H9 (cell line): ENCODE data around the gene ALG2. TPM values are rescaled to one million over a fixed set of nuclear protein-coding genes. Genes with fewer than 3 reads are reported as not detected.

ENCODE experiments used
- DNase-seq: peaks from one replicate; pipeline ENCODE4 v3.0.0-alpha.2; 2017
- H2AFZ ChIP-seq: one replicate; pipeline ENCODE4 v1.6.1; 2013; ENCODE audit warnings: mild to moderate bottlenecking, low read length, control low read depth, moderate library complexity
- H2AK5ac ChIP-seq: 2 replicates; pipeline ENCODE4 v1.6.1; 2013; ENCODE audit warnings: low read length, control low read depth, mixed read lengths; ENCODE audit not compliant: insufficient read length
- H2BK120ac ChIP-seq: one replicate; pipeline ENCODE4 v1.6.1; 2013; ENCODE audit warnings: low read depth, mild to moderate bottlenecking, low read length, control low read depth, inconsistent platforms; ENCODE audit not compliant: poor library complexity, severe bottlenecking
- H2BK12ac ChIP-seq: 2 replicates; pipeline ENCODE4 v1.6.1; 2013; ENCODE audit warnings: low read length, control low read depth, mixed read lengths, low read depth; ENCODE audit not compliant: insufficient read length
- H2BK15ac ChIP-seq: 2 replicates; pipeline ENCODE4 v1.6.1; 2013; ENCODE audit warnings: low read depth, low read length, control low read depth
- H2BK20ac ChIP-seq: one replicate; pipeline ENCODE4 v1.6.1; 2013; ENCODE audit warnings: low read depth, mild to moderate bottlenecking, low read length, control low read depth, inconsistent platforms; ENCODE audit not compliant: poor library complexity, severe bottlenecking
- H2BK5ac ChIP-seq: 2 replicates; pipeline ENCODE4 v1.6.1; 2013; ENCODE audit warnings: low read length, control low read depth, mixed read lengths; ENCODE audit not compliant: insufficient read length
- H3K14ac ChIP-seq: 2 replicates; pipeline ENCODE4 v1.6.1; 2013; ENCODE audit warnings: low read length, control low read depth; ENCODE audit not compliant: insufficient read depth
- H3K18ac ChIP-seq: 2 replicates; pipeline ENCODE4 v1.6.1; 2013; ENCODE audit warnings: low read depth, mild to moderate bottlenecking, mixed read lengths, low read length, control low read depth; ENCODE audit not compliant: insufficient read length
- H3K23ac ChIP-seq: 2 replicates; pipeline ENCODE4 v1.6.1; 2013; ENCODE audit warnings: low read length, control low read depth, mixed read lengths, low read depth; ENCODE audit not compliant: insufficient read length
- H3K23me2 ChIP-seq: 2 replicates; pipeline ENCODE4 v1.6.1; 2013; ENCODE audit warnings: low read depth, mild to moderate bottlenecking, mixed read lengths, low read length, control low read depth; ENCODE audit not compliant: insufficient read length, poor library complexity, severe bottlenecking
- H3K27ac ChIP-seq: 2 replicates; pipeline ENCODE4 v1.5.1; 2013; ENCODE audit warnings: low read length, control low read depth, mixed read lengths, low read depth; ENCODE audit not compliant: insufficient read length
- H3K27me3 ChIP-seq: 2 replicates; pipeline ENCODE4 v1.6.1; 2013; ENCODE audit warnings: low read length, control low read depth, inconsistent platforms; ENCODE audit not compliant: insufficient read depth
- H3K4ac ChIP-seq: 2 replicates; pipeline ENCODE4 v1.6.1; 2013; ENCODE audit warnings: low read depth, mild to moderate bottlenecking, control low read depth, inconsistent platforms, low read length, moderate library complexity
- H3K4me1 ChIP-seq: 2 replicates; pipeline ENCODE4 v1.6.1; 2013; ENCODE audit warnings: low read length, control low read depth, inconsistent platforms; ENCODE audit not compliant: insufficient read depth
- H3K4me2 ChIP-seq: 2 replicates; pipeline ENCODE4 v1.6.1; 2013; ENCODE audit warnings: low read length, control low read depth, mixed read lengths; ENCODE audit not compliant: insufficient read length, insufficient read depth
- H3K56ac ChIP-seq: 2 replicates; pipeline ENCODE4 v1.6.1; 2013; ENCODE audit warnings: low read depth, mild to moderate bottlenecking, mixed read lengths, low read length, control low read depth; ENCODE audit not compliant: insufficient read length
- H3K79me1 ChIP-seq: 2 replicates; pipeline ENCODE4 v1.6.1; 2013; ENCODE audit warnings: low read depth, mild to moderate bottlenecking, moderate library complexity, low read length, control low read depth, inconsistent platforms; ENCODE audit not compliant: insufficient read depth, poor library complexity, severe bottlenecking
- H3K79me2 ChIP-seq: 2 replicates; pipeline ENCODE4 v1.6.1; 2013; ENCODE audit warnings: low read length, control low read depth, inconsistent platforms; ENCODE audit not compliant: insufficient read depth
- H3K9ac ChIP-seq: 2 replicates; pipeline ENCODE4 v1.6.1; 2013; ENCODE audit warnings: low read length, control low read depth, mixed read lengths; ENCODE audit not compliant: insufficient read length; ENCODE audit errors: extremely low read depth
- H3K9me3 ChIP-seq: one replicate; pipeline ENCODE4 v1.6.1; 2013; ENCODE audit warnings: low read depth, low read length, inconsistent platforms; ENCODE audit not compliant: control insufficient read depth
- H3T11ph ChIP-seq: one replicate; pipeline ENCODE4 v1.6.1; 2013; ENCODE audit warnings: mild to moderate bottlenecking, low read length, control low read depth, inconsistent platforms
- H4K20me1 ChIP-seq: one replicate; pipeline ENCODE4 v1.6.1; 2013; ENCODE audit not compliant: control insufficient read depth, insufficient read length, insufficient read depth
- H4K5ac ChIP-seq: 2 replicates; pipeline ENCODE4 v1.6.1; 2013; ENCODE audit warnings: low read depth, mild to moderate bottlenecking, mixed read lengths, low read length, control low read depth; ENCODE audit not compliant: insufficient read length
- H4K8ac ChIP-seq: replicated peaks from 2 replicates; pipeline ENCODE4 v1.6.1; 2013; ENCODE audit warnings: low read length, control low read depth, mixed read lengths, low read depth; ENCODE audit not compliant: insufficient read length
- H4K91ac ChIP-seq: 2 replicates; pipeline ENCODE4 v1.6.1; 2013; ENCODE audit warnings: low read depth, mild to moderate bottlenecking, moderate library complexity, mixed read lengths, low read length, control low read depth; ENCODE audit not compliant: insufficient read length
- H3K27ac Mint-ChIP-seq, 3 experiments: 2 replicates in 2 of 3; 3 replicates in 1 of 3; pipeline ENCODE4 v1.8.0; 2020 to 2021; ENCODE audit warnings: mixed read lengths in 3 of 3, mild to moderate bottlenecking in 1 of 3, moderate library complexity in 1 of 3
- H3K27me3 Mint-ChIP-seq: 2 replicates; pipeline ENCODE4 v1.8.0; 2021; ENCODE audit warnings: low read depth, mild to moderate bottlenecking, moderate library complexity, mixed read lengths
- H3K36me3 Mint-ChIP-seq, 3 experiments: 2 replicates in 2 of 3; 3 replicates in 1 of 3; pipeline ENCODE4 v1.8.0; 2020 to 2021; ENCODE audit warnings: low read depth in 3 of 3, mixed read lengths in 3 of 3; ENCODE audit not compliant: insufficient read depth in 1 of 3
- H3K4me1 Mint-ChIP-seq, 2 experiments: 2 replicates each; pipeline ENCODE4 v1.8.0; 2020; ENCODE audit warnings: mixed read lengths in 2 of 2
- H3K4me3 Mint-ChIP-seq, 2 experiments: 2 replicates in 1 of 2; 3 replicates in 1 of 2; pipeline ENCODE4 v1.8.0; 2020 to 2021; ENCODE audit warnings: mild to moderate bottlenecking in 2 of 2, mixed read lengths in 2 of 2, moderate library complexity in 1 of 2
- H3K9me3 Mint-ChIP-seq, 2 experiments: 2 replicates in 1 of 2; 3 replicates in 1 of 2; pipeline ENCODE4 v1.8.0; 2020; ENCODE audit warnings: mild to moderate bottlenecking in 2 of 2, mixed read lengths in 2 of 2, moderate library complexity in 1 of 2
- CTCF ChIP-seq: fragments of 200-600 bp; sonication (generic); conservative IDR thresholded peaks from 3 replicates; pipeline ENCODE4 v1.8.0; 2021; ENCODE audit warnings: antibody characterized with exemption, mild to moderate bottlenecking
- WGBS: extraction: QIAGEN DNeasy Blood & Tissue Kit; methylation state at CpG from one replicate; pipeline ENCODE4 v1.1.7; 2013; ENCODE audit warnings: missing lambda C conversion rate, low lambda C conversion rate, mixed read lengths; ENCODE audit not compliant: insufficient read length; ENCODE audit errors: extremely low coverage; 5-methylcytosine and 5-hydroxymethylcytosine counted together
- total RNA-seq: library from RNA; stranded (reverse); gene quantifications from 2 replicates; pipeline ENCODE4 v1.2.1, GENCODE V29; 2021

Gene ALG2
- total RNA-seq, 1 experiment from 2014 or later = 30.1 TPM

DNA sequence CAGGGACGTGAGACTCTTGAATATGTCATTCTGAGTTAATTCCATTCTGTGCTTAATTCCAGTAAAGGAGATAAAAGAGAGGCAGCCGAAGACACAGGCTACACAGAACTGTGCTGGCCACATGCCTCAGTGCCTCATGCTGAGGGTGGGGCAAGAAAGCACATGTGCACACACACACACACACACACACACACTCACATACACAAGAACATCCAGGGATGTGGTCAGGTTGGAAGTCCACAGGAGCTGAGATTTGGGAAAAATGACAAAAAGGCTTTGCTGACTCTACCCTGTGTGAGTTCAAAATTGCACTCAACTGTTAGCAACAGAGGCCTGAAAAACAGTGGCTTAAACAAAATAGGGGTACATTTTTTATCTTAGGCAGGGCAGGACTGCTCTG lies 40.5 kb downstream of the ALG2 start:
- Histone ChIP-seq H3T11ph (no peak overlapping the region), H4K5ac (no peak overlapping the region), H4K20me1 (no peaks in the 10 kb centered on the region), H3K23ac (no peak overlapping the region), H3K79me1 (no peaks in the 10 kb centered on the region), H3K9ac (no peak overlapping the region), H3K27ac (no peak overlapping the region), H3K79me2 (no peaks in the 10 kb centered on the region), H2BK15ac (no peak overlapping the region), H3K4me1 (no peaks in the 10 kb centered on the region; the same call in none of the 2 replicates), H2BK120ac (no peak overlapping the region), H3K14ac (no peak overlapping the region), H3K23me2 (no peaks in the 10 kb centered on the region), H2BK5ac (no peak overlapping the region), H3K4me2 (no peak overlapping the region), H3K4ac (no peak overlapping the region), H2AK5ac (no peak overlapping the region), H3K9me3 (no peaks in the 10 kb centered on the region), H2BK12ac (no peak overlapping the region), H3K56ac (no peak overlapping the region), H2AFZ (no peak overlapping the region), H4K91ac (no peak overlapping the region), H4K8ac (no peak overlapping the region), H3K27me3 (no peaks in the 10 kb centered on the region), H2BK20ac (no peak overlapping the region), H3K18ac (no peak overlapping the region)
- DNase-seq = no peak
- no CpG with 5 or more reads among the region's 2 CpGs for WGBS
- TF ChIP-seq CTCF = no peak
- Mint-ChIP-seq H3K4me1 (peaks cover 28 to 32% of the 10 kb centered on the region in 2 experiments), H3K27ac (no peak overlapping the region), H3K36me3 (no peaks in the 10 kb centered on the region), H3K4me3 (no peak overlapping the region), H3K27me3 (peaks cover 3% of the 10 kb centered on the region), H3K9me3 (no peaks in the 10 kb centered on the region; a peak in 1 of 5 replicates)
